Activated CD8-positive, alpha-beta memory T cell treated with anti-CD3 and anti-CD28 coated beads, Interleukin-2, amount 50 U/mL, for 24 hours (primary cell): Measurements from ENCODE around the gene MAP2K2.
"Not testable (repeated sequence)": the region's sequence is repeated elsewhere in the genome, so short reads cannot be mapped to it uniquely, and the experiment has no call there.

Experiments
- DNase-seq: peaks from one replicate; pipeline ENCODE4 v3.0.0-alpha.2; 2020; ENCODE audit errors: extremely low read depth

The MAP2K2 gene

DNA sequence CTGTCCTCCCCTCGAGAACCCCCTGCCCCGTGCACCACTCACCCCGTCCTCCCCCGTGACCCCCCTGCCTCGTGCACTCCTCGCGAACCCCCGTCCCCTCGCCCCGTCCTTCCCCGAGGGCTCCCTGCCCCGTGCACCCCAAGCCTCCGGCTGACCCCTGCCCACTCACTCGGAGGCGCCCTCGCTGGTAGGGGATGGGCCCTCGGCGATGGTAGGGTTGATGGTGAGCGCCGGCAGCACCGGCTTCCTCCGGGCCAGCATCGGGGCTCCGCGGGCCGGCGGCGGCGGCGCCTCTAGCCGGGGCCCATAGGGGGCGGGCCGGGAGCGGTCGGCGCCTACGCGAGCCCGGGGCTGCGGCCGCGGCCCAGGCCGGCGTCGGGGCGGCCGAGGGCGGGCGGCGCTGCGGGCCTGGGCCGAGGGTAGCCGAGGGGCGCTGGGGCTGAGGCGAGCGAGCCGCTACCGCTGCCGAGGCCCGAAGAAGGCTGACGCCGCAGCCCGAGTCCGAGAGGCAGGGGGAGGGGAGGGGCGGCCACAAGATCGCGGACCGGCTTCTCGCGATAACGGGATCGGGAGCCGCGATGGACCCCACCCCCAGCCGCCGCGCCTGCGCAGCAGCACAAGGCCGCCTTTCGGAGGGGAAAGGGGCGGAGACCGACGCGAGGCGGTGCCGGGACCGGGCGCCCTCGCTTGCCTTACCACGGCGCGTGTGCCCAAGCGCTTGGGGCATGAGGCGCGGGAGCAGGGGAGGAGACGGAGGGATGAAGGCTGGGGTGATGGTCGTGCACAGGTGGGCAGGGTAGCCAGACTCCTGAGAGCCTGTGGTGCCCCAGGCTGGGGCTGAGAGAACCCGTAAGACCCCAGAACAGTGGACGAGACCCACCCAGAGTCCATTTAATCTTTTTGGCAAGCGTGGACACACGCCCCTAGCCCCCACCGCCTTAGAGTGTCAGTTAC lies at the start of gene MAP2K2:
MAP2K2 (minus strand) TSS at position 508 of the 954 bp plus-strand sequence; CDS start at position 261, 247 bp downstream.
- DNase-seq: peak; percentile 86

DNA sequence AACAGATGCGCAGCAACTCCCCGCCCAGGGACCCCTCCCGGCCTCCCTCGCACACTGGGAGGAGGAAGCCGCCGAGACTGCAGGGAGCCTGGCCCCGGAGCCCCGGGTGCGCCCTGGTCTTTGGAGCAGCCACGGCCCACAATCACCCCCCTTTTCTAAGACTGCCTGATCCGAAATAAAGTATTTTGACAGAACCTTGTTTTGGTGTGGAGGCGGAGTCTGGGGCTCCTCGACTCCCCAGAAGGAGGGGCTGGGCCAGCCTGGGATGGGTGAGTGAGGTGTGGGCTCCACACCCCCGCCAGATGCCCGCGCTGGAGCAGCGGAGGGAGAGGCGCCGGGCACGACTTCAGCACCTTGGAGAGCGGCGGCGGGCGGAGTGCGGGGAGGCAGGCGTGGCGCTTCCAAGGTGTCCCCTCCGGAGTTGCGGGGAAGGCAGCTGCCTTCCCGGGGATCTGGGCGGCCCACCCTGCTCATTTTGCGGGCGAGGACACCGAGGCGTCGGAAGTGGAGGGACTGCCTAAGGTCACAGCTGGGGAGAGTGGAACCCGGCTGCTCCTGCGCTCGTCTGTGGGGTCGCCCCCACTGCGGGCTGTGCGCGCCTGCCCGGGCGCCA lies 49.0 kb upstream of the MAP2K2 start:
- no peak for DNase-seq

DNA sequence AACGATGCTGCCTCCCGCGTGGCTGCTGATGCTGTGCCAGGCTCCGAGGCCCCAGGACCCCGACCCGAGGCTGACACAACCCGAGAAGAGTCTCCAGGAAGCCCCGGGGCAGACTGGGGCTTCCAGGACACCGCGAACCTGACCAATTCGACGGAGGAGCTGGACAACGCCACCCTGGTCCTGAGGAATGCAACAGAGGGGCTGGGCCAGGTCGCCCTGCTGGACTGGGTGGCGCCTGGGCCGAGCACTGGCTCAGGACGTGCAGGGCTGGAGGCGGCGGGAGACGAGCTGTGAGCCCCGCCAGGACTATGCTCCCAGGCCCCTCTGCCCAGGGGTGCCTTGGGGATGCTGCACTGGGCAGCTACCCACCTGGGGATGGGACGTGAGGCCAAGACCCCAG lies 47.8 kb upstream of the MAP2K2 start:
- no peak for DNase-seq

DNA sequence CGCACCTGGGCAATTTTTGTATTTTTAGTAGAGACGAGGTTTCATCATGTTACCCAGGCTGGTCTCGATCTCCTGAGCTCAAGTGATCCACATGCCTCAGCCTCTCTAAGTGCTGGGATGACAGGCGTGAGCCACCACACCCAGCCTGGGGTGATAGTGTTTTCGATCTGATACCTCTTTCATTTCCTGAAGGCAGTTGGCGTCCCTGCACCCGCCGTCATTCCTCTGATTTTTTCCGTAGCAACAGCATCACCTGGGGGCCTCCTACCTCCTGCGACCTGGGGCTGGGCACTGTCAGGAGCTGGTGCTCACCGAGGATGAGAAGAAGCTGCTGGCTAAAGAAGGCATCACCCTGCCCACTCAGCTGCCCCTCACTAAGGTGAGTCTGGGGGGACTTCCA lies 40.3 kb upstream of the MAP2K2 start:
- no peak for DNase-seq

DNA sequence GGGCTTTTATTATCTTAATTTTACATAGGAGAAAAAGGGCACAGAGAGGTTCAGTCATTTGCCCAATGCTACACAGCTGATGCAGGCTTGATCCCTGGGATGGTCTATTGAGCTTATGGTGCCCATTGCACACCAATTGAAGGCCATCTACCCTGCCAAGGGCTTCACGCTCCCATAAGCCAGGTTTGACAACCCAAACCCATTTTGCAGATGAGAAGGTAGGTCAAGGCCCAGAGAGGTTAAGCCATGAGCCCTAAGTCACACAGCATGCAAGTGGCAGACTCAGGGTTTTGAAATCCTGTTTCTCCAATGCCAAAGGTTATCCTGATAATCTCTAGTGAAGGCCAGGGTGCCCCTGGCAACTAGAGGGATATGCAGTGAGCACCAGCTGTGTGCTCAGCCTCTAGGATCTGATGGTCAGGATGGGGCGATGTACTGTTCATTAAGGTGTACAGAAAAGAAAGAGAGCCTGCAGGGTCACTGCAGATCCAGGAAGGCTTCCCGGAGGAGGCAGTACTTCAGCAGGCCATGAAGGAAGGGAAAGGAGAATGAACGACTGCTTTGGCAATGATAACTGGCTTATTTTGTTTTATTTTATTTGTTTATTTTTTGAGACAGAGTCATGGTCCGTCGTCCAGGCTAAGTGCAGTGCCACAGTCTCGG lies 37.6 kb upstream of the MAP2K2 start:
- no peak for DNase-seq

DNA sequence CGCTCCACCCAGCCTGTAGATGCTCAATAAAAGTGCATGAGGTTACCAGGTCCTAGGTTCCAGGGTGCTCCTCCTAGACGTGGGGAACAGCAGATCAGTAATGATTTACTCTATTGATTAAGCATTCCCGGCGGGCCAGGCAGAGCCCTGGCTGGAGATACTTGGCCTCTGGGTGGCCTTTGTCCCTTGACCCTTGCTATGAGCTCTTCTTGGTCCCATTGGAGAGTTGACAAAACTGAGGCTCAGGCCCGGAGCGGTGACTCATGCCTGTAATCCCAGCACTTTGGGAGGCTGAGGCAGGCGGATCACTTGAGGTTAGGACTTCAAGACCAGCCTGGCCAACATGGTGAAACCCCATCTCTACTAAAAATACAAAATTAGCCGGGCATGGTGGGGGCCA lies 34.0 kb upstream of the MAP2K2 start:
- DNase-seq: not testable (repeated sequence)

DNA sequence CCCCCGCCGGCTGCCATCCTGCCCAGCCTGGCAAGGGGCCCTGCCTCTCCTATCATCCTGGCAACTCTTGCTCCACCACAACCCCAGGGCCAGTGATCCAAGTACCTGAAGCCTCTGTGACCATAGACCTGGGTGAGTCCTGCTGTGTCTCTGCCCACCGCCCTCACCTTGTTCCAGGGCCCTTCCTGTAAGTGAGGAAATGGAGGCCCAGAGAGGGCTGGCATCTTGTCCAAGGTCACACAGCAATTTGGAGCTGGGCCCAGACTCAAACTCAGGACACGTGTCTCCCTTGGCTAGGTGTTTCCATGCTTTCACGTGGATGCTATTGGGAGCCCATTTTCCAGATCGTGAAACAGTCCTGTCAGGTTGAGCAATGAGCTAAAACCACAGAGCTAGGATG lies 33.2 kb upstream of the MAP2K2 start:
- DNase-seq: no peak

DNA sequence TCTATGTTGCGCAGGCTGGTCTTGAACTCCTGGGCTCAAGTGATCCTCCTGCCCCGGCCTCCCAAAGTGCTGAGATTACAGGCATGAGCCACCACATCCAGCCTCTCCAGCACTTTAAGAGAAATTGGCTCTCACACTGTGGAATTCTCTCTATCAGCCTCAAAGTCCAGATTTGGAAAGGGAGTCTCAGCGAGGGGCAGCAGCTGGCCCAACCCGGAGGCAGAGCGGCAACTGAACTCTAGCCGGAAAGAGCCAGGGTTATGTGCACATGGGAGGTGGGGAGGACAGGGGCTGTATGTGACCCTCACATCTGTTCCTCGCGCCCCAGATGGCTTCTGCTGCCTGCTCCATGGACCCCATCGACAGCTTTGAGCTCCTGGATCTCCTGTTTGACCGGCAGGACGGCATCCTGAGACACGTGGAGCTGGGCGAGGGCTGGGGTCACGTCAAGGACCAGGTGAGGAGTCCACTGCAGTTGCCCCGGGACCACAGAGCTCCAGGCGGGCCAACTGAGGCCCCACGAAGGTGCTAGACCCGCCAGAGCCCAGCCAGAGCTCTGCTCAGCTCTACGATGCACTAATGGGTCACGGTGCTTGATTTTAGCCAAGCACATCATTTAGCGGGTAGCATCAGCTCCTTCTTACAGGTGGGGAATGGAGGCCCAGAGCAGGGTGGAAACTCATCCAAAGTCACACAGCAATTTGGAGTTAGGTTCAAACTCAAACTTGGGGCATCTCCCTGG lies 30.8 kb upstream of the MAP2K2 start:
- DNase-seq: no peak

DNA sequence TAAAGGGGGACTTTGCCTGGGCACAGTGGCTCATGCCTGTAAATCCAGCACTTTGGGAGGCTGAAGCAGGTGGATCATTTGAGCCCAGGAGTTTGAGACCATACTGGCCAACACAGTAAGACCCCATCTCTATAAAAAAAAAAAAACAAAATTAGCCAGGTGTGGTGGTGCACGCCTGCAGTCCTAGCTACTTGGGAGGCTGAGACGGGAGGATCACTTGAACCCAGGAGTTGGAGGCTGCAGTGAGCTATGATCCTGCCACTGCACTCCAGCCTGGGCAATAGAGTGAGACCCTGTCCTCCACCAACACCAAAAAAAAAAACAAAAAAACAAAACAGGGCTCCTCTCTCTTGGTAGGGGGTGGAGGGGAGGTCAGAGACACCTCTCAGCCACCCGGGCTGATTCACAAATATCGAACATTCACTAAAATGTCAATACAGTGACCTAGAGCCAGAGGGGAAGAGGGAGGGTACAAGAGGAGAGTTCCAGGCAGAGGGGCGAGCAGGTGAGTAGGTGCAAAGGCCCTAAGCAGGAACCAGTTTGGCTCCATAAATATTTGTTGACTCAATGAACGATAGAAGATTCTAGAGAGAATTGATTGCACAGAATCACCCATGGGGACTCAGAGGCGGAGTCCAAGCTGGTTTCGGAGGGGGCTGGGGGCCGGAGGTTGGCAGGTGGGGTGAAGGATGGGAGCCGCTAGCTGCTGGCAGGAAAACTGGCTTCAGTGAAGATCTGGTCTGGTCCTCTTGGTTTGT lies 28.5 kb upstream of the MAP2K2 start:
- no peak for DNase-seq

DNA sequence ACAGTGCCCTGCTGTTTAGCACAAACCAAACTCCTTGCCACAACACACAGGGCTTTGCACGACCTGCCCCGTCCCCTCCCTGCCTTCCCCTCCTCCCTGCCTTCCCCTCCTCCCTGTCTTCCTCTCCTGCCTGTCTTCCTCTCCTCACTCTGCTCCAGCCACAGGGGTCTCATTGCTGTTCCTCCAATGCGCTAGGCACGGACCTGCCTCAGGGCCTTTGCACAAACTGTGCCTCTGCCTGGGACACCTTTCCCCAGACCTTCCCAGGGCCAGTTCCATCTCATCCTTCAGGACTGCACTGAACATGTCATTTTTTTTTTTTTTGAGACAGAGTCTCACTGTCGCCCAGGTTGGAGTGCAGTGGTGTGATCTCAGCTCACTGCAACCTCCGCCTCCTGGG lies 27.7 kb upstream of the MAP2K2 start:
- no peak for DNase-seq

DNA sequence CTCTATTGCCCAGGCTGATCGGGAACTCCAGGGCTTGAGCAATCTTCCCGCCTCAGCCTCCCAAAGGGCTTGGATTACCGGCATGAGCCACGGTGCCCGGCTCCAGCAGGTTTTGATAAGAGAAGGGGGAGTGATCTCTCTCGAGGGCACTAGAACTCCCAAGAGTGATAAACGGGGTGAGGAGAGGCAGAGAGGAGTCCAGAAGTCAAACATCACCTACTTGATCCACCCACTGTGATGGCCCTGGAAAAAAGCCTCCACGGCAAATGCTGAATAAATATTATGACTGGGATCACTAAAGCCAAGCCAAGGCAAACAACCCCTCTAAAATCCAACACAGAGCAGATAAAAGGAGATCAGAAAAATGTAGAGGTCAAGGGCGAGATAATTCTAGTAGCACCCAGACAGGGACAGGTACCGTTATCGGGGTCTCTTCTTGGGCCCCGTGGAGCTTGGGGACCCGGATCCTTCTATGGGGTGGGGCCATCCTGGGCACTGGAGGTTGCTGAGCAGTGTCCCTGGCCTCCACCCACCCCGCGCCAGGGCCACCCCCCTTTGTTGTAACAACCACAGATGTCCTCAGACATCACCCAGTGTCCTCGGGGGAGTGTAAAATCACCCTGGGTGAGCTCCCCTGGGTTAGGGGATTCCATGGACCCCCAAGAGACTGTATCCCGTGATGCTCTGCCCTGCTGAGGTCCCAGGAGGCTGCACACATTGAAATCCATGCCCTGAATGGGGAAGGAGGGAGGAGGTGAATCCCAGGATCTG lies 25.8 kb upstream of the MAP2K2 start:
- DNase-seq: no peak

DNA sequence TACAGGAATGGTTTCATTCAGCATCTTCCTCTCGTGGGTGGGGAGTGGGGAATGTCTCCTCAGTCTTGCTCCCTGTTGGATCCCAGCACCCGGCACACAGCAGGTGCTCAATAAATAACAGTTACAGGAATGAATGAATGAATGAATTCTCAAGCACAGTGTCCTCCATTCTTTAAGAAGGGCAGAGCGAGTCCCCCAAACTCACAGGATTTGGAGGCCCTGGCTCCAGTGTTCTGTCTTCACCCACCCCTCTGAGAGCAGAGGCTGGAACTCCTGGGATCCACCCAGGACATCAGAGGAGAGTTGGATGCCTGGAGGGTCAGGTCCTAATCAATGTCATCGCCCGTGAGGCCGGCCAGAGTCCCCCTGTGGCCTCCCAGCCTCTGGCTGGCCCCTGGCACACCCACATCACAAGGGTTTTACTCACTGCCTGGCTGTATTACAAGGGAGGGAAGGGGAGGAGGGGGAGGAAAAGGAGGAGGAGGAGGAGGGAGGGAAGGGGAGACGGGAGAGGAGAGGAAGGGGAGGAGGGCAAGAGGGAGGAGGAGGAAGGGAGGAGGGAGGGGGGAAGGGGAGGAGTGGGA lies 20.8 kb upstream of the MAP2K2 start:
- no peak for DNase-seq

DNA sequence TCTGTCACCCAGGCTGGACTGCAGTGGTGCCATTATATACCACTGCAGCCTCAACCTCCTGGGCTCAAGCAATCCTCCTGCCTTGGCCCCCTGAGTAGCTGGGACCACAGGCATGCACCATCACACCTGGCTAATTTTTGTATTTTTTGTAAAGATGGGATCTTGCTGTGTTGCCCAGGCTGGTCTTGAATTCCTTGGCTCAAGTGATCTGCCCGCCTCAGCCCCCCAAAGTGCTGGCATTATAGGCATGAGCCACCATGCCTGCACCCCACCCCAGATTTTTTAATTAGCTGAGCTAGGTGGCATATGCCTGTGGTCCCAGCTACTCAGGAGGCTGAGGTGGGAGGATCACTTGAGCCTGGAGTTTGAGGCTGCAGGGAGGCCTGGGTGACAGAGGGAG lies 19.0 kb upstream of the MAP2K2 start:
- not testable (repeated sequence) for DNase-seq

DNA sequence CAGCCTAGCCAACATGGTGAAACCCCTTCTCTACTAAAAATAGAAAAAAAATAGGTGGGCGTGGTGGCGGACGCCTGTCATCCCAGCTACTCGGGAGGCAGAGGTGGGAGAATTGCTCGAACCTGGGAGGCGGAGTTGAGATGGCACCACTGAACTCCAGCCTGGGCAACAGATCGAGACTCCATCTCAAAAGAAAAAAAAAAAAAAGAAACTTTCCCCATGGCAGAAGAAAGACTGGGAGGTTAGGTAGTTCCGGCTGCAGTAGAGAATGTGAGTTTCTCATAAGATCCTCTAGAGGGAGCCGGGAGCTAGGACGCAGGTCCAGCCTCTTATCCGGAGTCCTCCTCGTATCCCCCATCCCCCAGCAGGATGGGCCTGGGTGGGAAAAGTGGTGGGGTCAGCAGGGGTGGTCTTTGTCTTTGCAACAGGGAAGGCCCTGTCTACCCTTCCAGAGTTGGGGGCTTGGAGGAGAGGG lies 16.4 kb upstream of the MAP2K2 start:
- no peak for DNase-seq

DNA sequence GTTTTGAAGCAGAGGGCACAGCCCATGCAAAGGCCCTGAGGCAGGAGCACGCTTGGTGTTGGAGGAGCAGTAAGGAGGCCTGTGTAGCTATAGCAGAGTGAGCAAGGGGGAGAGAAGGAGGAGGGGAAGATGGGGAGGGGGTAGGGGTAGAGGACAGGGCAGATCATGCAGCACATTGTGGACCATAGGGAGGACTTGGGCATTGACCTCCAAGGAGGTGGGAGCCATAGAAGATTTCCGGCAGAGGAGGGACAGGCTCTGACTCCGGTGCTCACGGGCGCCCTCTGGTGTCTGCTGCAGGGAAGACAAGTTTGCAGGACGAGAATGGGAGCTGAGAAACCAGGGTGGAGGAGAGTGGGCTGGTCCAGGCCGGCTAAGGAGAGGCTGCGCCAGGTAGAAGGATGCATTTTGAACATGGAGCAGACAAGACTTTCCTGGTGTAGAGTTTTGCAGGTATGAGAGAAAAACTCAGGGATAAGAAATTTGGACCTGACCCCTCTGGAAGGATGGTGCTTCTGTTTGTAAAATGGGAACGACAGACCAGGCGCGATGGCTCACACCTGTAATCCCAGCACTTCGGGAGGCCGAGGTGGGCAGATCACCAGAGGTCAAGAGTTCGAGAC lies 15.8 kb upstream of the MAP2K2 start:
- DNase-seq: peak; percentile 82

DNA sequence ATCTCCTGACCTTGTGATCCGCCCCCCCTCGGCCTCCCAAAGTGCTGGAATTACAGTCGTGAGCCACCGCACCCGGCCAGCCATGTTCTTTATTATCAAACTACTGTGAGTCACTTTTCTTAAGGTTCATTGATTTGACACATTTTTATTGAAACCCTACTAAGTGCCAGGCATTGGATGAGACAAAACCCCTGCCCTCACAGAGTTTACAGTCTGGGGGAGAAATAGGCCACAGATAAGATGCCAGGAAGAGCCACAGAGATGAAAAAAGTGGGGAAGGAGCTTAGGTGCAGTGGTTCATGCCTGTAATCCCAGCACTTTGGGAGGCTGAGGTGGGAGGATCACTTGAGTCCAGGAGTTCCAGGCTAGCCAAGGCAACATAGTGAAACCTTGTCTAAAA lies 14.5 kb upstream of the MAP2K2 start:
- no peak for DNase-seq

DNA sequence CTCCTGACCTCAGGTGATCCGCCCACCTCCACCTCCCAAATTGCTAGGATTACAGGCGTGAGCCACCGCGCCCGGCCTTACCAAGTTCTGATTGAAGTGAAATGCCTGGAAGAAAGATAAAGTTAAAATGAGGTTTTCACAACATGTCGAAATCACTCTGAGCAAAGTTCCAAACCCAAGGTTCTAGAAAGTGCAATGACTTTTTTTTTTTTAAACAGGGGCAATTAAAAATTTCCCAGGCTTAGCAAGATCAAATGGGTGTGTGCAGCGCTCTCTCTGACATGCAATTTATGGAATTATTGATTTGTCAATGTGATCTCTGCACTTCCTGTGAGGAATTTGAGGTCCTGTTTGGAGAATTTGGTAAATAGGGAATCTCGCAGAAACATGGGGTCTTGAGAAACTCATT lies 12.8 kb upstream of the MAP2K2 start:
- no peak for DNase-seq

DNA sequence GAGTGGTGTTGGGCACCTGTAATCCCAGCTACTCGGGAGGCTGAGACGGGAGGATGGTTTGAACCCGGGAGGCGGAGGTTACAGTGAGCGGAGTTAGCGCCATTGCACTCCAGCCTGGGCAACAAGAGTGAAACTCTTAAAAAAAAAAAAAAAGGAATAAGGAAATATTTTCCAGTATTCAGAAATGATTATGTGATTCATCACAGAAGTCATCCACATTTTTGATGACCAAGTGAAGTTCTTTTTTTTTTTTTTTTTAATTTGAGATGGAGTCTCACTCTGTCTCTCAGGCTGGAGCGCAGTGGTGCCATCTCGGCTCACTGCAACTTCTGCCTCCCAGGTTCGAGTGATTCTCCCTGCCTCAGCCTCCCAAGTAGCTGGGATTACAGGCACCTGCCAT lies 11.5 kb upstream of the MAP2K2 start:
- DNase-seq: not testable (repeated sequence)

DNA sequence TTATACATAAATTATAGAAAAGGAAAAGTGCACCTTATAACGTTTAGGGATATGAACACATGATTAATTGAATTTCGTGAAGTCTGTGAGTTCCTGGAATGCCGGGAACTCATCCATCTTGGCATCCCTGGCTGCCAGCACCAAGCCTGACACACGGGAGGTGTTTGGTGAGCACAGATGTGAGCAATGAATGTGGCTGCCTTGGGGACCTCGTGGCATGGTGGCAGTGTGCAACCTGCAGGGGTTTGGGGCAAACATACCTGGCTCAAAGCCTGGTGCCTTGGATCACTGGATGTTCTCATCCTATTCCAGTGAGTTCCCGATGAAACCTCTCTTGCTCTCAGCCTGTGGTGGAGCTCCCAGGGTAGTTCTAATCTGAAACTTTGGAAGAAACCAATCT lies 10.4 kb upstream of the MAP2K2 start:
- DNase-seq: no peak
